NCI-H2107 treated with DMSO at 0.1 percent for 48 hours (cell line): ENCODE results near the gene STIM2.

ENCODE experiments used
- DNase-seq: peaks from one replicate; lab custom pipeline; 2025; ENCODE audit not compliant: unreplicated experiment; lab: John Stamatoyannopoulos, UW

STIM2 gene

GRCh38 chr4:26836539-26836938, 24.1 kb upstream of the STIM2 start:
- no peak for DNase-seq

DNA sequence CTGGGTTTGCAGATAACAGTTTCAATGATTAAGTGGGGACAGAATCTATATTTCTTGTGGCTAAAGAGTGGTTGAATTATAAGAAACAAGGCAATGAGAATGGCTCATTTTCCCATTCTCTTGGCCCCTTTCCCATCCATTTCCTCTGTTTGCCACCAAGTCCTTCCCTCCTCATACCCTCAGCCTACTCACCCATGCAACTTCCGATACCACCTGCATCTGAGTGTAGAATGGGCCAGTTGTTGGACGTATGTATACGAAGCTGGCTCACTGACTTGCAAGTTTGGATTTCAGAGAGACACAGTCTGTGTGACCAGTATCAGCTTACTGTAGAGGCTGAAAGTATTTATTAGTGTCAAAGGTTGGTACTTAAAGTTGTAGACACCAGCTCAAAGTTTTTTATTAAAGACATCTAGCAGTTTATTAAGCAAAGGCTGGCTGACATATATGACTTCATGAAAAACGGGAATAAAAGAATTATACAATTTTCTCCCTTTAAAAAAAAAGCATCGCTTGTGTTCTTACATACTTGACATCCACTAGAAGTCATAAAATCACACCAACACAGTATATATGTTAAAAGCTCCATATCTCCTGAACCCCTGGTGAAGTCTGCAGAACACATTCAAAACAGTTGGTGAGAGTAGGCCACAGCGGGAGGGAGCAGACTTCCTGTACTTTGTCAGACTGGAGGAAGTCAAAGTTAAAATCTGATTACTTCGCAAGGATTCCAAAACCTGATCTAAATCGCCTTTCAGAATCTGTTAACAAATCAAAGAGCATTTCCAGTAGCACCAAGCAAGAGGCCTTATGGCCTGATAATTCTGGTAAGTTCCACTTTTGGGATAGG, 22.4 kb upstream of the STIM2 start:
- no peak for DNase-seq

DNA sequence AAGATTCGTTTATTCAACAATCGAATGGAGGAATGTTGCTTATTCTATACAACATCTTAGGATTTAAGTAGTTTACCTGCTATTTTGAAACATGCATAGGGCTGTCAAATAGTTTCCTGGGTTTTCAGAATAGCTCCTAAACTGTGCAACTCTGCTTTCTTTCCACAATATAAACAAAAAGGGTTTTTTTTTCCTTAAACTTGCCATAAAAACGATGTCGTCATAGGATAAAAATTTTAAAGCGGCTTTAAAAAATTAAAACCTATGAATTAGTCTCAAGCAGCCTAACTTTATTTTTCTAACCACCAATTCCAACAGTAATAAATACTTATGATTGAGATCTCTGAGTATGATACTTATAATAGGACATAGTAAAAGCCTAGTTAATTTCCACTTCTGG, 21.6 kb upstream of the STIM2 start:
- DNase-seq: no peak

DNA sequence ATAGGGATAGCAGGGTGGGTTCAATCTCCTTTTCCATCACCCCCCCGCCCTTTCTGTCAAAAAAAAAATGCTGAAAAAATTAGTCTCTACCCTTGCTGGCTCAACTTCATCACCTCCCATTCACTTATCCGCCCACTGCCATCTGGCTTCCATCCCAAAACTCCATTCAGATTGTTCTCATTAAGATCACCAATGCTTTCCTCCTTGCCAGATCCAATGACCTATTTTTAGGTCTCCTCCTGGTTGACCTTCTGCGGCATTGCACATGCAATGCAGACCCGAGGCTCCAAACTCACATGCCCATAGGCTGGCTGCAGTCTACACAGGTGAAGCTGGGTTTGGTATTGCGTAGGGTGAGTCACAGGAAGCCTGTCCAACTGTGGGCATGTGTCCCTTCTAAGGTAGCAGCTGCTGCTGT, 21.1 kb upstream of the STIM2 start:
- no peak for DNase-seq

DNA sequence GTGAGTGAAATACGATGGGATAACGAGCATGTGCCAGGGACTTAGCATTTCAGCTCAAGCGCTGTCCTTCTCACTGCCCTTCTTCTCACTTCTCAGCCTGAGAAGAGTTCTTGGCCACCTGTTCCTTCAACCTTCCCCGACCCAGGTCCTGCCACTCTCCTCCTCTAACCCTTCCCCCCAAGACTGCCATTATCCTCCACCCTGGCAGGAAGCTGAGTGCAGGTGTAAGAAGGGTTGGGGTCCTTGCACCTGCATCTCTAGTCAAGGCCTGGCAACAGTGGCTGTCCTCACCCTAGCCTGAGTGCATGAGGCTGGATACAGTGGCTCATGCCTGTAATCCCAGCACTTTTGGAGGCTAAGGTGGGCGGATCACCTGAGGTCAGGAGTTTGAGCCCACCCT, 19.9 kb upstream of the STIM2 start:
- DNase-seq: no peak

- DNase-seq: no peak
Observed at GRCh38 chr4:26842911-26843310, 17.7 kb upstream of the STIM2 start.

DNA sequence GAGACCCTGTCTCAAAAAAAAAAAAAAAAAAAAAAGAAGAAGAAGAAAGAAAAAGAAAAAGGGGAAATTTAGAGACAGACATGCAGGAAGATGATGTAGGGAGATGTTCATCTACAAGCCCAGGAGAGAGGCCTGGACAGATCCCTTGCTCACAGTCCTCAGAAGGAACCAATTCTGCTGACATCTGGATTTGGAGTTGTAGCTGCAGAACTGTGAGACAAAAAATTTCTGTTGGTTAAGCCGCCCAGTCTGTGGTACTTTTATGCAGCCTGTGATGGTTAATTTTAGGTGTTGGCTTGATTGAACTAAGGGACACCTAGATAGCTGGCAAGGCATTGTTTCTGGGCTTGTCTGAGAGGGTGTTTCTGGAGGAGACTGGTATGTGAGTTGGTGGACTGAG, 10.1 kb upstream of the STIM2 start:
- DNase-seq: no peak

DNA sequence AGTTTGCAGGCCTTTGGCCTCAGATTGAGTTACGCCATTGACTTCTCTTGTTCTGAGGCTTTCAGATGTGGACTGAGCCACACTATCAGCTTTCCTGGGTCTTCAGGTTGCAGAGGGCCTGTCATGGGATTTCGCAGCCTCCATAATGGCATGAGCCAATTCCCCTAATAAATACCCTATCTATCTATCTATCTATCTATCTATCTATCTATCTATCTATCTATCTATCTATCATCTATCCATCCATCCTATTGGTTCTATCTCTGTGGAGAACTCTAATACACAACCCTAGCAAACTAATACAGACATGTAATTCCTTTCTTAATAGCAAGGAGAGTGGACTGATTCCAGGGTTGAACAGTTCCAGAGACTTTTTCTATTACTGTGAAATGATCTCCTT, 9.5 kb upstream of the STIM2 start:
- DNase-seq: no peak

DNA sequence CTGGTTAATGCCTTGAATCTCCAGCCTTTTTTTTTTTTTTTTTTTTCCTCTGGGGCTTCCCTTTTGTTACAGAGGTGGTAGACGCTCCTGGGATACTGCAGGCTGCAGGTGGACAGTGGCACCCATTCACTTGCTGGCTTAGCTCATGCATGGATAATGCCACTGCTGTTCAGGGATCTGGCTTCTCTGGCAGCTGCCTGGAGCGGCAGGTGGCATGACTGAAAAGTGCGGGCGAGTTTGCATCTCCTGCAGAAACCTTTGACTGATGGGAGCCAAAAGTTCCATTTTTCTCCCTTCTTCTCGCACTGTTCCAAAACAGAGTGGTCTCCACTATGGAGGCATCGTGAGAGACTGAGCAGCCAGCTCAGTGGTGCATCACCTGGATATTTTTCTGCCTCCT, 5.9 kb upstream of the STIM2 start:
- DNase-seq: peak; percentile 19

DNA sequence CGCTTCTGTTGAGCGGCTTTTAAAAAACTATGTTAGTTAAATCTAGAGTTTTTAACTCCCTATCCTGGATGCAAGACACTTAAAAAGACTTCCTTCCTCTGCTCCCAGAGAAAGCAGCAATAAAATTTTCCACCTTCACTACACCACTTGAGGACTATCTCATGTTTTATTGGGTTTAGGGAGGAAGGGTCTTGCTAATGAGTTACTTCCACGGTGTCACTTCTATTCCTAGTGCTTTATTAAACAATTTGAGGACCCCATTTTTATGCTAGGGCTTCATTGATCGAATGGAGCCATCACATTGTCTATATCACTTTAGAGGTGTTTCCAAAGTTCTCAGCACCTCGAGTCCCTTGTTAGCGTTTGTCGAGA, 3.7 kb upstream of the STIM2 start:
- no peak for DNase-seq

GRCh38 chr4:26857278-26858034, 3.2 kb upstream of the STIM2 start:
- peak; percentile 20 for DNase-seq

DNA sequence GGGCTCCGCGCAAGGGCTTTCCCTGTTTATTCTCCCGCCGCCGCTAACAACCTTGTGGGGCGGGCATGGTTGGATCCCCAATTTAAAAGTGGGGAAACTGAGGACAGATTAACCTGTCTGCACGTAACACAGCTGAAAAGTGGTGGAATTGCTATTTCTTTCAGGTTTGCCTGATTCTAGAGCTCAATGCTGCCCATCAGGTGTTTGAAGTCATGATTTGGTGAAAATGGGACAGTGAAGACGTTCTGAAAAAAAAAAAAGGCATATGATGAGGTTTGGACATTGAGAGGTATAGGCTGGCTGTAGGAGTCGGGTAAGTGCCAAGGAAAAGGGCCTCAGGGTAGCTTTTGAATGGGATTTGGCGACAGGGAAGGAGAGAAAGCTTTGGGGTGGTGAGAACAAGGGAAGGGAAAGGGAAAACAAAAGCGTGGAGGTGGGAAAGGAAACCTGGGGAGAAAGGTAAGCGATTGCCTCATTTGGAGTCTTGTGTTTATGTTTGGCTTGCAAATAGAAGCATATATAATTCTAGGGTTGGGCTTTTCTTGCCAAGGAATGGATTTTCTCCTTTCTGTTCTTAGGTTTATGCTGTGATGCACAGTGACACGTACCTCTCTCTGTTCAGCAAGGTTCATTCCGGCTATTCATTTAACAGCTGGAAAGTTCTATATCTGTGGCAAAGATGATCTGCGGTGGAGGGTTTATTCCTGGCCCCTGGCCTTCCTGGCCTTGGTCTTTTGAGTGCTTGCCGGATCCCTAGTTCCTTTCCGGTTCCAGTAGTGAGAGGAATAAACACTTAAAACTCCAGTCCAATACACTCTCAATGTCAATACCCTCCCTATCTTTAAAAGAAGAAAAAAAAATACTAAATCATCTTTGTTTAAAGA, 2.4 kb upstream of the STIM2 start:
- DNase-seq: peak; percentile 20

DNA sequence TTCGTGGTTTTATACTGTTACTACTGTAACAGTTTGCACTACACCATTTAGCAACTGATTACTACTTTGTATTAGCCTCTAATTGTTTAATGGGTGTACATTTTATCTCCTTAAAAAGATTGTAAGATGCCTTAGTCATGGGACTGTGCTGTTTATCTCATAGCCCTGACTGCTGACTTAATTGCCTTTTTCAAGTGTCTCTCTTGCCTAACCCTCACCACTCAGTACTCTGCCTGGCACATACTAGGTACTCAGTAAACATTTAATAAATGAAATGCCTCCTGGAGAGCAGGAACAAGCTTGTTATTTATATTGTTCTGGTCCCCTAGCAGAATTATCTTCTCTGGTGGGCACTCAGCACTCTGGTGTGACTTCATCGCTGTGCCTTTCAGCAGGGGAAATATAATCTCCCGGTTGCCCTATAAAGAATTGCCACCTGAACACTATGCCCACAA, 1.7 kb upstream of the STIM2 start:
- peak; percentile 45 for DNase-seq

DNA sequence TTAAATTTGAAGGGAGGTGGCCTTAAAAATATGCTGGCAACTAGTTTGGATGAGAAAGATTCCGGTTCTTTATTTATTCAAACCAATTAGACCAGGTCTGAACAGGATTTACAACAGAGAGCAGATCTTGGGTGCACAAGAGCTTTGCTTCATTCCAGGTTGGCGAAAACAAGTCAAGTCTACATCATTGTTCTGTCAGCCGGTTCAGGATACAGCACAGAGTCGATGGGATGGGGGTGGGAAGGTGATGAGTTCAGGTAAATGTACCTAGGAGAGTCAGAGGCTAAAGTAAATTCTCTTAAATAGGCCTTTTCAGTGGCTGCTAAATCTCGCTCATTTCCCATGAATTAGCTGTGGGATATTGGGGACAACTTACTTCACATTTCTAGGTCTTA, 882 bp upstream of the STIM2 start:
- peak; percentile 61 for DNase-seq

DNA sequence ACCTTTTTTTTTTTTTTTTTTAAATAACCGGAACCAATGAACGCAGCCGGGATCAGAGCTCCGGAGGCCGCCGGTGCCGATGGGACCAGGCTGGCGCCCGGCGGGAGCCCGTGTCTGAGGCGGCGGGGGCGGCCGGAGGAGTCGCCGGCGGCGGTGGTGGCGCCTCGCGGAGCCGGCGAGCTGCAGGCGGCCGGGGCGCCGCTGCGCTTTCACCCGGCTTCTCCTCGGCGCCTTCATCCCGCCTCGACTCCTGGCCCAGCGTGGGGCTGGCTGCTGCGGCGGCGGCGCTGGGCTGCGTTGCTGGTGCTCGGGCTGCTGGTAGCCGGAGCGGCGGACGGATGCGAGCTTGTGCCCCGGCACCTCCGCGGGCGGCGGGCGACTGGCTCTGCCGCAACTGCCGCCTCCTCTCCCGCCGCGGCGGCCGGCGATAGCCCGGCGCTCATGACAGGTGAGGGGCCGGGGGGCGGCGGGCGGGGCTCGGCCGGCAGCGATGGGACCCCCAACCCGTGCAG, 337 bp downstream of the STIM2 start:
- DNase-seq: no peak

DNA sequence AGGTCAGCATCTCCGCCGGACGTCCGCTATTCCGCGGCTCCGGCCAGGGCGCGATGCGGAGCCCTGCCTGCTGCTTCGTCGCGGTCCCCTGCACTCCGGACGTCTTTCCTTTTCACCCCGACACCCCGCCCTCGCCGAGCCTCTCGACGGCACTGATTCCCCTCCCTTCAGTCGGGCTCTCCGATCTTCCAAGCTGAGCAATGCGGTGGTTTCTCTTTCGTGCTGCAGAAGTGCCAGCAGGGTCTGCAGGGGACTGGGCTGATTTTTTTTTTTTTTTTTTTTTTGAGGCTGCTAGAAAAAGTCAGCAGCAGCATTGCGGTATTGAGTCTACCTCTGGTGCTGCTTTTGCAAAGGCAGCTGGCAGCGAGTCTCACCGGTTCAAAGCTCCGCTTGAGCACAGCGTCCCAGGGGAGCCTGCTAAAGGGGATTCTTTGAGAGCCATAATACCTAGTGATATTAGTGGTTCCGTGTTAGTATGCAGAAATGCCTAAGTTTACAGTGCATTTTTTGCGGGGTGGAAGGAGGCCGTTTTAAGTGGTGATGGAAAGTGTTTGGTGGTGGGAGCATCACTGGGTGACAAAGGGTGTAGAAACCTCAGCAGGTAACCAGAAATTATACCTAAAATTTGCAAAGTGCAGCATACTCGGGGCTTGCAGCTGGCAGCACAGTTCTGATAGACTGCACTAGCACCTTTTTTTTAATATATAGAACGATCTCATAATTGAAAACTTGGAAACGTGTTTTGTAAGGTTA, 969 bp downstream of the STIM2 start:
- no peak for DNase-seq

- DNase-seq: no peak
Observed at GRCh38 chr4:26862381-26862915, 1.8 kb downstream of the STIM2 start.

DNA sequence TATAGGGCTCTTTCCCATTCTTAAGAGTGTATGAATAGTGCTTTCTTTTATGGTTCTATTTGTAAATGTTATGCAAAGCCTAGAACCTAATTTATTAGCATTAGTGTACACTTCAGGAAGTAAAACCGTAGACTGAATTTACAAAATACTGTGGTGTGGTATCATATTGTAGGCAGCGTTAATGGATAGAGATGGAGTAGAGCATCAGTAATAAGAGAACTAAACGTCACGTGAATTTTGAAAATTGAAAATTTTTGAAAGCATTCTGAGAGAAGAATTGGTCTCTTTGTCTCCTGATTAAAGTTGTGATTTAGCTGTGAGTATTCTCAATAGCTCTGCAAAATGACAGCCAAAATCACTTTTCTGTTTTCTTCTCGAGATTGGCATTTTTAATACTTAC, 2.9 kb downstream of the STIM2 start:
- DNase-seq: no peak

DNA sequence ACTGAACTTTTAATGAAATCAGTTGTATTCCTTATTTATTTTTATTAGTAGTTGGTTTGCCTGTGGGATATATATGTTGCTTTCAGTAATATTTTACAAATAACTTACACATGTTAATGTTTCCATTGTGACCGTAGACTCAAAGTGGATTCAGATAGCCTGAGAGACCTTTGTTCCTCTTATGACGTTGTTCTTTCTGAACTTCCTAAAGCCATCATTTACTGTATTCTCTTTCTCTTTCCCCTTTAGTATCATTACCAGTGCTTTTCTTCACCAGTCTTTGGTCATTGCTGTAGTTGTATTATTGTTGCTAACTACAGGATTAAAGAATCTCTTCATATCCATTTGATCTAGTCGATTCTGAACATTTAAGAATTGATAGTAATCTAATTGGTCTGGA, 4.3 kb downstream of the STIM2 start:
- DNase-seq: no peak

GRCh38 chr4:26866203-26866602, 5.6 kb downstream of the STIM2 start:
- no peak for DNase-seq
